Caki2 (cell line): Measurements from ENCODE around the gene LIG3. TPM values are rescaled to one million over a fixed set of nuclear protein-coding genes. Genes with fewer than 3 reads are reported as not detected.
A peak's percentile ranks its signal among the peaks of the same experiment; 100 is the strongest.
"Not testable (repeated sequence)": the region's sequence is repeated elsewhere in the genome, so short reads cannot be mapped to it uniquely, and the experiment has no call there.

ENCODE experiments used
- DNase-seq: peaks from one replicate; pipeline ENCODE4 v3.0.0-alpha.2; 2015; ENCODE audit warnings: low read depth
- in situ Hi-C: cut with HindIII; loops from 2 replicates; pipeline ENCODE4 v1.10.0; 2016; ENCODE audit warnings: low sequenced_read_pairs, low pct_unique_long_range_greater_than_20kb, mixed read lengths
- total RNA-seq: library from RNA; depleted of rRNA; stranded (reverse); fragments of >200 nt; shearing (Covaris generic); gene quantifications from 2 replicates; pipeline ENCODE4 v1.2.3, GENCODE V29; 2014; ENCODE audit warnings: low replicate concordance

LIG3 gene
- total RNA-seq, 1 experiment from 2014 or later = 42.1 TPM

GRCh38 chr17:34996422-34997285 lies 16.3 kb downstream of the LIG3 start:
- in situ Hi-C loops = no loop called here
- DNase-seq = no peak

- DNase-seq = no peak
- in situ Hi-C loops = no loop called here
Measured at GRCh38 chr17:34997355-34997862, 17.1 kb downstream of the LIG3 start.

- DNase-seq = peak; percentile 71
- in situ Hi-C loops = no loop called here
Measured at GRCh38 chr17:34998205-34998604, 17.9 kb downstream of the LIG3 start.

GRCh38 chr17:34999456-34999855 lies 19.1 kb downstream of the LIG3 start:
- in situ Hi-C loops = no loop called here
- no peak for DNase-seq

- in situ Hi-C loops, DNase-seq: not testable (repeated sequence)
Measured at GRCh38 chr17:35000965-35001364, 20.7 kb downstream of the LIG3 start.

GRCh38 chr17:35001549-35001948 lies 21.2 kb downstream of the LIG3 start:
- no peak for DNase-seq
- in situ Hi-C loops = no loop called here

GRCh38 chr17:35002876-35003551 lies 22.7 kb downstream of the LIG3 start:
- DNase-seq = peak; percentile 40
- in situ Hi-C loops = no loop called here

GRCh38 chr17:35003778-35004177 lies 23.5 kb downstream of the LIG3 start:
- in situ Hi-C loops = no loop called here
- no peak for DNase-seq

GRCh38 chr17:35006345-35006744 lies 26.0 kb downstream of the LIG3 start:
- in situ Hi-C loops = no loop called here
- DNase-seq = no peak

GRCh38 chr17:35006961-35007360 lies 26.6 kb downstream of the LIG3 start:
- in situ Hi-C loops = no loop called here
- DNase-seq = no peak

- DNase-seq = no peak
- in situ Hi-C loops = no loop called here
Measured at GRCh38 chr17:35010093-35010492, 29.8 kb downstream of the LIG3 start.

GRCh38 chr17:35011671-35012216 lies 31.4 kb downstream of the LIG3 start:
- in situ Hi-C loops = no loop called here
- DNase-seq = no peak

- in situ Hi-C loops = no loop called here
- no peak for DNase-seq
Measured at GRCh38 chr17:35016369-35016768, 36.1 kb downstream of the LIG3 start.

- in situ Hi-C loops = no loop called here
- no peak for DNase-seq
Measured at GRCh38 chr17:35017021-35017420, 36.7 kb downstream of the LIG3 start.

- DNase-seq = no peak
- in situ Hi-C loops = no loop called here
Measured at GRCh38 chr17:35018814-35019213, 38.5 kb downstream of the LIG3 start.

- no peak for DNase-seq
- in situ Hi-C loops = no loop called here
Measured at GRCh38 chr17:35019386-35020179, 39.3 kb downstream of the LIG3 start.

- in situ Hi-C loops = no loop called here
- no peak for DNase-seq
Measured at GRCh38 chr17:35021520-35022380, 41.4 kb downstream of the LIG3 start.
